Suprapubic skin (tissue), 4 donors: Measurements from ENCODE around the gene TFRC.

ENCODE experiments used
- POLR2A ChIP-seq, 2 donors: fragments of 450-650 bp; IDR thresholded peaks; one replicate each; pipeline ENCODE4 v1.6.1; 2017; ENCODE audit warnings: antibody characterized with exemption in 2 of 2, mild to moderate bottlenecking in 2 of 2, moderate library complexity in 2 of 2
- POLR2AphosphoS5 ChIP-seq, 3 donors: sonication (generic); formaldehyde crosslinking; IDR thresholded peaks; one replicate each; pipeline ENCODE4 v1.6.1; 2017; ENCODE audit warnings: antibody characterized with exemption in 3 of 3
- TF ChIP-seq, protein P1 (sequence below), 2 donors: fragments of 200-600 bp in 1 of 2; fragments of 450-650 bp in 1 of 2; sonication (generic) in 1 of 2; IDR thresholded peaks; one replicate each; pipeline ENCODE4 v1.5.1; 2016 to 2019; ENCODE audit warnings: antibody characterized with exemption in 2 of 2, mild to moderate bottlenecking in 1 of 2, moderate library complexity in 1 of 2

DNA sequence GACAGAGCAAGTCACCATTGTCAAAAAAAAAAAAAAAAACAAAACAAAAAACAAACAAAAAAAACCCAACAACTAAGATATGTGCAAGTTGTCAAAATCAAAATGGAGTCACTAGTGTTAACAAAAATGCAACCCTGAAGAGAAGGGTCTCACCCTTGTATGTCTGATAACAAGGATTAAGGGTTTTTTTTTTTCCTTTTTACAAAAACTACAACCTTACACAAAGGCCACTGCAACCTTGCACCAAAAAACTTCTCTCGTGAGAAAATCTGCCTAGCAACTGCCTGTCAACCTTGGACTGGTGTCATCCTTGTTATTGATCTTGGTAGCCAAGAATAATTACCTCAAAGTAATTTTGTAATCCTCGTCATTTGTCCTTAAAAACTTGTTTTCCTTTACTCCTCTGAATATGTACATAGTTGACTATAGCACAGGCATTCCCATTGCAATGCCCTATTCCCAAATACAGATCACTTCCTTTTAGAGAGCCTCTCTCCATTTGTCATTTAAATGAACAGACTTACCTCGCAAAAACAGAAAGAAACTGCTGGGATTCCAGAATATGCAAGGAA lies 24.0 kb downstream of the TFRC start:
- TF ChIP-seq, protein P1, sequence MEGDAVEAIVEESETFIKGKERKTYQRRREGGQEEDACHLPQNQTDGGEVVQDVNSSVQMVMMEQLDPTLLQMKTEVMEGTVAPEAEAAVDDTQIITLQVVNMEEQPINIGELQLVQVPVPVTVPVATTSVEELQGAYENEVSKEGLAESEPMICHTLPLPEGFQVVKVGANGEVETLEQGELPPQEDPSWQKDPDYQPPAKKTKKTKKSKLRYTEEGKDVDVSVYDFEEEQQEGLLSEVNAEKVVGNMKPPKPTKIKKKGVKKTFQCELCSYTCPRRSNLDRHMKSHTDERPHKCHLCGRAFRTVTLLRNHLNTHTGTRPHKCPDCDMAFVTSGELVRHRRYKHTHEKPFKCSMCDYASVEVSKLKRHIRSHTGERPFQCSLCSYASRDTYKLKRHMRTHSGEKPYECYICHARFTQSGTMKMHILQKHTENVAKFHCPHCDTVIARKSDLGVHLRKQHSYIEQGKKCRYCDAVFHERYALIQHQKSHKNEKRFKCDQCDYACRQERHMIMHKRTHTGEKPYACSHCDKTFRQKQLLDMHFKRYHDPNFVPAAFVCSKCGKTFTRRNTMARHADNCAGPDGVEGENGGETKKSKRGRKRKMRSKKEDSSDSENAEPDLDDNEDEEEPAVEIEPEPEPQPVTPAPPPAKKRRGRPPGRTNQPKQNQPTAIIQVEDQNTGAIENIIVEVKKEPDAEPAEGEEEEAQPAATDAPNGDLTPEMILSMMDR (IDR thresholded peaks at IDR 0.05) = no peak
- TF ChIP-seq POLR2AphosphoS5 (IDR thresholded peaks at IDR 0.05) (no peak), POLR2A (IDR thresholded peaks at IDR 0.05) (no peak)
